HG02763 (cell line): Measurements from ENCODE around the gene FBF1.
"Not testable (repeated sequence)": the region's sequence is repeated elsewhere in the genome, so short reads cannot be mapped to it uniquely, and the experiment has no call there.

ENCODE experiments used
- ATAC-seq: cut with Tn5 transposase; IDR thresholded peaks from one replicate; pipeline ENCODE4 v1.9.1; 2021; ENCODE audit warnings: mild to moderate bottlenecking, moderate library complexity; ENCODE audit not compliant: unreplicated experiment

FBF1 gene

GRCh38 chr17:75876938-75877751 is 63.7 kb downstream of the FBF1 start:
- no peak for ATAC-seq

GRCh38 chr17:75876190-75876937 is 64.5 kb downstream of the FBF1 start:
- no peak for ATAC-seq

- no peak for ATAC-seq
Observed at GRCh38 chr17:75875940-75876189, 65.0 kb downstream of the FBF1 start.

GRCh38 chr17:75875182-75875939 is 65.5 kb downstream of the FBF1 start:
- ATAC-seq: no peak

- ATAC-seq: no peak
Observed at GRCh38 chr17:75874323-75875181, 66.3 kb downstream of the FBF1 start.

GRCh38 chr17:75873587-75874322 is 67.1 kb downstream of the FBF1 start:
- ATAC-seq: no peak

- no peak for ATAC-seq
Observed at GRCh38 chr17:75872434-75873351, 68.1 kb downstream of the FBF1 start.

- not testable (repeated sequence) for ATAC-seq
Observed at GRCh38 chr17:75870228-75870627, 70.6 kb downstream of the FBF1 start.

- no peak for ATAC-seq
Observed at GRCh38 chr17:75869282-75870141, 71.3 kb downstream of the FBF1 start.

GRCh38 chr17:75868730-75869281 is 72.0 kb downstream of the FBF1 start:
- not testable (repeated sequence) for ATAC-seq

GRCh38 chr17:75865404-75866188 is 75.2 kb downstream of the FBF1 start:
- ATAC-seq: not testable (repeated sequence)

- not testable (repeated sequence) for ATAC-seq
Observed at GRCh38 chr17:75864887-75865286, 76.0 kb downstream of the FBF1 start.

GRCh38 chr17:75864448-75864871 is 76.4 kb downstream of the FBF1 start:
- peak; percentile 84 for ATAC-seq

GRCh38 chr17:75861927-75862317 is 78.9 kb downstream of the FBF1 start:
- ATAC-seq: no peak
